H9 (cell line): ENCODE measurements around the gene IL1RL2. TPM values are rescaled to one million over a fixed set of nuclear protein-coding genes. Genes with fewer than 3 reads are reported as not detected.

Experiments used
- DNase-seq: peaks from one replicate; pipeline ENCODE4 v3.0.0-alpha.2; 2017
- H2AFZ ChIP-seq: one replicate; pipeline ENCODE4 v1.6.1; 2013; ENCODE audit warnings: mild to moderate bottlenecking, low read length, control low read depth, moderate library complexity
- H2AK5ac ChIP-seq: 2 replicates; pipeline ENCODE4 v1.6.1; 2013; ENCODE audit warnings: low read length, control low read depth, mixed read lengths; ENCODE audit not compliant: insufficient read length
- H2BK120ac ChIP-seq: one replicate; pipeline ENCODE4 v1.6.1; 2013; ENCODE audit warnings: low read depth, mild to moderate bottlenecking, low read length, control low read depth, inconsistent platforms; ENCODE audit not compliant: poor library complexity, severe bottlenecking
- H2BK12ac ChIP-seq: 2 replicates; pipeline ENCODE4 v1.6.1; 2013; ENCODE audit warnings: low read length, control low read depth, mixed read lengths, low read depth; ENCODE audit not compliant: insufficient read length
- H2BK15ac ChIP-seq: 2 replicates; pipeline ENCODE4 v1.6.1; 2013; ENCODE audit warnings: low read depth, low read length, control low read depth
- H2BK20ac ChIP-seq: one replicate; pipeline ENCODE4 v1.6.1; 2013; ENCODE audit warnings: low read depth, mild to moderate bottlenecking, low read length, control low read depth, inconsistent platforms; ENCODE audit not compliant: poor library complexity, severe bottlenecking
- H2BK5ac ChIP-seq: 2 replicates; pipeline ENCODE4 v1.6.1; 2013; ENCODE audit warnings: low read length, control low read depth, mixed read lengths; ENCODE audit not compliant: insufficient read length
- H3K14ac ChIP-seq: 2 replicates; pipeline ENCODE4 v1.6.1; 2013; ENCODE audit warnings: low read length, control low read depth; ENCODE audit not compliant: insufficient read depth
- H3K18ac ChIP-seq: 2 replicates; pipeline ENCODE4 v1.6.1; 2013; ENCODE audit warnings: low read depth, mild to moderate bottlenecking, mixed read lengths, low read length, control low read depth; ENCODE audit not compliant: insufficient read length
- H3K23ac ChIP-seq: 2 replicates; pipeline ENCODE4 v1.6.1; 2013; ENCODE audit warnings: low read length, control low read depth, mixed read lengths, low read depth; ENCODE audit not compliant: insufficient read length
- H3K23me2 ChIP-seq: 2 replicates; pipeline ENCODE4 v1.6.1; 2013; ENCODE audit warnings: low read depth, mild to moderate bottlenecking, mixed read lengths, low read length, control low read depth; ENCODE audit not compliant: insufficient read length, poor library complexity, severe bottlenecking
- H3K27ac ChIP-seq: 2 replicates; pipeline ENCODE4 v1.5.1; 2013; ENCODE audit warnings: low read length, control low read depth, mixed read lengths, low read depth; ENCODE audit not compliant: insufficient read length
- H3K27me3 ChIP-seq: 2 replicates; pipeline ENCODE4 v1.6.1; 2013; ENCODE audit warnings: low read length, control low read depth, inconsistent platforms; ENCODE audit not compliant: insufficient read depth
- H3K4ac ChIP-seq: 2 replicates; pipeline ENCODE4 v1.6.1; 2013; ENCODE audit warnings: low read depth, mild to moderate bottlenecking, control low read depth, inconsistent platforms, low read length, moderate library complexity
- H3K4me1 ChIP-seq: 2 replicates; pipeline ENCODE4 v1.6.1; 2013; ENCODE audit warnings: low read length, control low read depth, inconsistent platforms; ENCODE audit not compliant: insufficient read depth
- H3K4me2 ChIP-seq: 2 replicates; pipeline ENCODE4 v1.6.1; 2013; ENCODE audit warnings: low read length, control low read depth, mixed read lengths; ENCODE audit not compliant: insufficient read length, insufficient read depth
- H3K56ac ChIP-seq: 2 replicates; pipeline ENCODE4 v1.6.1; 2013; ENCODE audit warnings: low read depth, mild to moderate bottlenecking, mixed read lengths, low read length, control low read depth; ENCODE audit not compliant: insufficient read length
- H3K79me1 ChIP-seq: 2 replicates; pipeline ENCODE4 v1.6.1; 2013; ENCODE audit warnings: low read depth, mild to moderate bottlenecking, moderate library complexity, low read length, control low read depth, inconsistent platforms; ENCODE audit not compliant: insufficient read depth, poor library complexity, severe bottlenecking
- H3K79me2 ChIP-seq: 2 replicates; pipeline ENCODE4 v1.6.1; 2013; ENCODE audit warnings: low read length, control low read depth, inconsistent platforms; ENCODE audit not compliant: insufficient read depth
- H3K9ac ChIP-seq: 2 replicates; pipeline ENCODE4 v1.6.1; 2013; ENCODE audit warnings: low read length, control low read depth, mixed read lengths; ENCODE audit not compliant: insufficient read length; ENCODE audit errors: extremely low read depth
- H3K9me3 ChIP-seq: one replicate; pipeline ENCODE4 v1.6.1; 2013; ENCODE audit warnings: low read depth, low read length, inconsistent platforms; ENCODE audit not compliant: control insufficient read depth
- H3T11ph ChIP-seq: one replicate; pipeline ENCODE4 v1.6.1; 2013; ENCODE audit warnings: mild to moderate bottlenecking, low read length, control low read depth, inconsistent platforms
- H4K20me1 ChIP-seq: one replicate; pipeline ENCODE4 v1.6.1; 2013; ENCODE audit not compliant: control insufficient read depth, insufficient read length, insufficient read depth
- H4K5ac ChIP-seq: 2 replicates; pipeline ENCODE4 v1.6.1; 2013; ENCODE audit warnings: low read depth, mild to moderate bottlenecking, mixed read lengths, low read length, control low read depth; ENCODE audit not compliant: insufficient read length
- H4K8ac ChIP-seq: replicated peaks from 2 replicates; pipeline ENCODE4 v1.6.1; 2013; ENCODE audit warnings: low read length, control low read depth, mixed read lengths, low read depth; ENCODE audit not compliant: insufficient read length
- H4K91ac ChIP-seq: 2 replicates; pipeline ENCODE4 v1.6.1; 2013; ENCODE audit warnings: low read depth, mild to moderate bottlenecking, moderate library complexity, mixed read lengths, low read length, control low read depth; ENCODE audit not compliant: insufficient read length
- H3K27ac Mint-ChIP-seq, 3 experiments: 2 replicates in 2 of 3; 3 replicates in 1 of 3; pipeline ENCODE4 v1.8.0; 2020 to 2021; ENCODE audit warnings: mixed read lengths in 3 of 3, mild to moderate bottlenecking in 1 of 3, moderate library complexity in 1 of 3
- H3K27me3 Mint-ChIP-seq: 2 replicates; pipeline ENCODE4 v1.8.0; 2021; ENCODE audit warnings: low read depth, mild to moderate bottlenecking, moderate library complexity, mixed read lengths
- H3K36me3 Mint-ChIP-seq, 3 experiments: 2 replicates in 2 of 3; 3 replicates in 1 of 3; pipeline ENCODE4 v1.8.0; 2020 to 2021; ENCODE audit warnings: low read depth in 3 of 3, mixed read lengths in 3 of 3; ENCODE audit not compliant: insufficient read depth in 1 of 3
- H3K4me1 Mint-ChIP-seq, 2 experiments: 2 replicates each; pipeline ENCODE4 v1.8.0; 2020; ENCODE audit warnings: mixed read lengths in 2 of 2
- H3K4me3 Mint-ChIP-seq, 2 experiments: 2 replicates in 1 of 2; 3 replicates in 1 of 2; pipeline ENCODE4 v1.8.0; 2020 to 2021; ENCODE audit warnings: mild to moderate bottlenecking in 2 of 2, mixed read lengths in 2 of 2, moderate library complexity in 1 of 2
- H3K9me3 Mint-ChIP-seq, 2 experiments: 2 replicates in 1 of 2; 3 replicates in 1 of 2; pipeline ENCODE4 v1.8.0; 2020; ENCODE audit warnings: mild to moderate bottlenecking in 2 of 2, mixed read lengths in 2 of 2, moderate library complexity in 1 of 2
- CTCF ChIP-seq: fragments of 200-600 bp; sonication (generic); conservative IDR thresholded peaks from 3 replicates; pipeline ENCODE4 v1.8.0; 2021; ENCODE audit warnings: antibody characterized with exemption, mild to moderate bottlenecking
- total RNA-seq: library from RNA; stranded (reverse); gene quantifications from 2 replicates; pipeline ENCODE4 v1.2.1, GENCODE V29; 2021

IL1RL2 gene
- total RNA-seq, 1 experiment from 2014 or later, result not detected

- H2BK20ac ChIP-seq, result no peak overlapping the region
- H3K23me2 ChIP-seq, result no peaks in the 10 kb centered on the region
- H2BK5ac ChIP-seq, result no peak overlapping the region
- H3K9me3 ChIP-seq, result no peaks in the 10 kb centered on the region
- no peaks in the 10 kb centered on the region for H3K79me2 ChIP-seq
- H3K4me1 ChIP-seq, result no peaks in the 10 kb centered on the region
- Mint-ChIP-seq H3K9me3 (peaks cover 16 to 19% of the 10 kb centered on the region in 2 experiments), H3K4me3 (no peak overlapping the region), H3K27ac (no peak overlapping the region), H3K27me3 (peaks cover 5% of the 10 kb centered on the region), H3K36me3 (peaks cover 2 to 10% (median 8%) of the 10 kb centered on the region in 3 experiments; a peak in 6 of 7 replicates), H3K4me1 (no peaks in the 10 kb centered on the region)
- no peaks in the 10 kb centered on the region for H4K20me1 ChIP-seq
- H3K79me1 ChIP-seq, result no peaks in the 10 kb centered on the region
- no peak overlapping the region for H4K91ac ChIP-seq
- H3K27me3 ChIP-seq, result no peaks in the 10 kb centered on the region
- no peak overlapping the region for H3K9ac ChIP-seq
- H2AK5ac ChIP-seq, result no peak overlapping the region
- no peak overlapping the region for H2BK15ac ChIP-seq
- no peak overlapping the region for H3K4ac ChIP-seq
- H3K56ac ChIP-seq, result no peak overlapping the region
- no peak overlapping the region for H2AFZ ChIP-seq
- H3T11ph ChIP-seq, result no peak overlapping the region
- H3K23ac ChIP-seq, result no peak overlapping the region
- H3K27ac ChIP-seq, result no peak overlapping the region
- H4K8ac ChIP-seq, result no peak overlapping the region
- H2BK120ac ChIP-seq, result no peak overlapping the region
- no peak for TF ChIP-seq CTCF
- no peak overlapping the region for H3K4me2 ChIP-seq
- H4K5ac ChIP-seq, result no peak overlapping the region
- no peak overlapping the region for H2BK12ac ChIP-seq
- DNase-seq, result no peak
- H3K18ac ChIP-seq, result no peak overlapping the region
- no peak overlapping the region for H3K14ac ChIP-seq
Measured at GRCh38 chr2:102217032-102217431, 30.2 kb downstream of the IL1RL2 start.
